RPMI7951 (cell line): ENCODE measurements around the gene KRT83. TPM values are rescaled to one million over a fixed set of nuclear protein-coding genes. Genes with fewer than 3 reads are reported as not detected.
"Not testable (repeated sequence)": the region's sequence is repeated elsewhere in the genome, so short reads cannot be mapped to it uniquely, and the experiment has no call there.

Source experiments
- DNase-seq: peaks from one replicate; pipeline ENCODE4 v3.0.0-alpha.2; 2012; ENCODE audit warnings: low read depth
- total RNA-seq: library from RNA; depleted of rRNA; stranded (reverse); fragments of >200 nt; shearing (Covaris generic); gene quantifications from 2 replicates; pipeline ENCODE4 v1.2.3, GENCODE V29; 2014

KRT83 gene
- total RNA-seq, 1 experiment from 2014 or later = not detected

- DNase-seq = no peak
Observed at GRCh38 chr12:52332381-52332780, 11.2 kb upstream of the KRT83 start.

GRCh38 chr12:52331833-52332232 is 10.6 kb upstream of the KRT83 start:
- DNase-seq = no peak

- no peak for DNase-seq
Observed at GRCh38 chr12:52331039-52331438, 9.8 kb upstream of the KRT83 start.

- DNase-seq = no peak
Observed at GRCh38 chr12:52327830-52328500, 6.8 kb upstream of the KRT83 start.

- DNase-seq = peak; percentile 89
Observed at GRCh38 chr12:52327052-52327829, 6.0 kb upstream of the KRT83 start.

- DNase-seq = no peak
Observed at GRCh38 chr12:52324153-52324444, 2.9 kb upstream of the KRT83 start.

- no peak for DNase-seq
Observed at GRCh38 chr12:52323416-52324152, 2.4 kb upstream of the KRT83 start.

GRCh38 chr12:52323001-52323400 is 1.8 kb upstream of the KRT83 start:
- no peak for DNase-seq

GRCh38 chr12:52322069-52322468 is 871 bp upstream of the KRT83 start:
- no peak for DNase-seq

- DNase-seq = no peak
Observed at GRCh38 chr12:52321418-52321817, 220 bp upstream of the KRT83 start.

GRCh38 chr12:52319097-52319496 is 2.1 kb downstream of the KRT83 start:
- no peak for DNase-seq

- DNase-seq = no peak
Observed at GRCh38 chr12:52318241-52318990, 2.8 kb downstream of the KRT83 start.

GRCh38 chr12:52317468-52318052 is 3.6 kb downstream of the KRT83 start:
- no peak for DNase-seq

- no peak for DNase-seq
Observed at GRCh38 chr12:52316701-52317100, 4.5 kb downstream of the KRT83 start.

- no peak for DNase-seq
Observed at GRCh38 chr12:52316290-52316689, 4.9 kb downstream of the KRT83 start.

GRCh38 chr12:52315721-52316120 is 5.5 kb downstream of the KRT83 start:
- DNase-seq = not testable (repeated sequence)

- no peak for DNase-seq
Observed at GRCh38 chr12:52314511-52314910, 6.7 kb downstream of the KRT83 start.

GRCh38 chr12:52313926-52314325 is 7.3 kb downstream of the KRT83 start:
- DNase-seq = no peak

GRCh38 chr12:52313461-52313860 is 7.7 kb downstream of the KRT83 start:
- DNase-seq = no peak

GRCh38 chr12:52312086-52312485 is 9.1 kb downstream of the KRT83 start:
- no peak for DNase-seq

GRCh38 chr12:52311285-52311648 is 9.9 kb downstream of the KRT83 start:
- DNase-seq = no peak
